ENCODE results near the gene RFX2. TPM values are rescaled to one million over a fixed set of nuclear protein-coding genes. Genes with fewer than 3 reads are reported as not detected.

Gene RFX2
- total RNA-seq, 2 donors from 2014 or later, result 21.7 to 30.3 TPM

GRCh38 chr19:5991244-5991838, 119.0 kb downstream of the RFX2 start:
- peaks cover 0 to 13% of the 10 kb centered on the region in 2 donors for H3K4me1 ChIP-seq (ENCODE audit: control insufficient read depth in 1 of 2, low read depth in 2 of 2)
- no peak for DNase-seq (ENCODE audit: low spot score)

GRCh38 chr19:5990289-5990797, 120.0 kb downstream of the RFX2 start:
- no peak overlapping the region for H3K27ac ChIP-seq
- H3K27me3 ChIP-seq (replicated peaks; ENCODE audit: insufficient read depth), result no peaks in the 10 kb centered on the region
- no peak for ATAC-seq (ENCODE audit: insufficient number of reproducible peaks, low FRiP score, low read depth)
- H3K9me3 ChIP-seq, result no peaks in the 10 kb centered on the region
- DNase-seq (ENCODE audit: low spot score), result no peak
- no peak overlapping the region for H3K4me3 ChIP-seq
- H3K36me3 ChIP-seq, result no peaks in the 10 kb centered on the region
- no peak for TF ChIP-seq CTCF (IDR thresholded peaks at IDR 0.05)
- H3K4me1 ChIP-seq (ENCODE audit: control insufficient read depth in 1 of 2, low read depth in 2 of 2), result peaks cover 5 to 21% of the 10 kb centered on the region in 2 donors

More at GRCh38 chr19:5991244-5991838, 119.0 kb downstream of the RFX2 start:
- no peak for TF ChIP-seq CTCF (IDR thresholded peaks at IDR 0.05)
- ATAC-seq (ENCODE audit: insufficient number of reproducible peaks, low FRiP score, low read depth), result no peak
- Histone ChIP-seq H3K9me3 (no peaks in the 10 kb centered on the region), H3K27me3 (replicated peaks; ENCODE audit: insufficient read depth) (no peaks in the 10 kb centered on the region), H3K36me3 (no peaks in the 10 kb centered on the region), H3K4me3 (no peak overlapping the region), H3K27ac (no peak overlapping the region)

GRCh38 chr19:5989388-5990074, 120.8 kb downstream of the RFX2 start:
- no peaks in the 10 kb centered on the region for H3K27me3 ChIP-seq (replicated peaks; ENCODE audit: insufficient read depth)
- no peaks in the 10 kb centered on the region for H3K36me3 ChIP-seq
- H3K4me3 ChIP-seq, result no peak overlapping the region
- H3K9me3 ChIP-seq, result no peaks in the 10 kb centered on the region
- no peak for ATAC-seq (ENCODE audit: insufficient number of reproducible peaks, low FRiP score, low read depth)
- DNase-seq (ENCODE audit: low spot score), result no peak
- no peak for TF ChIP-seq CTCF (IDR thresholded peaks at IDR 0.05)
- no peak overlapping the region for H3K27ac ChIP-seq
- H3K4me1 ChIP-seq (ENCODE audit: control insufficient read depth in 1 of 2, low read depth in 2 of 2), result peaks cover 5 to 29% of the 10 kb centered on the region in 2 donors

- Histone ChIP-seq H3K9me3 (no peaks in the 10 kb centered on the region), H3K4me3 (no peak overlapping the region), H3K4me1 (ENCODE audit: control insufficient read depth in 1 of 2, low read depth in 2 of 2) (peaks cover 5 to 31% of the 10 kb centered on the region in 2 donors), H3K27me3 (replicated peaks; ENCODE audit: insufficient read depth) (no peaks in the 10 kb centered on the region), H3K27ac (no peak overlapping the region), H3K36me3 (no peaks in the 10 kb centered on the region)
- DNase-seq (ENCODE audit: low spot score) (no peak), ATAC-seq (ENCODE audit: insufficient number of reproducible peaks, low FRiP score, low read depth) (no peak)
- no peak for TF ChIP-seq CTCF (IDR thresholded peaks at IDR 0.05)
These were observed 121.5 kb downstream of the RFX2 start for GRCh38 chr19:5988517-5989387.

Data from thoracic aorta (tissue), 2 donors.